IPS DF 6.9 (cell line): ENCODE measurements around the gene PDZD2.

Experiments
- DNase-seq: peaks from one replicate; pipeline ENCODE4 v3.0.0-alpha.2; 2013; ENCODE audit warnings: low read depth, low spot score
- H3K27ac ChIP-seq: one replicate; pipeline ENCODE4 v1.5.1; 2013; ENCODE audit warnings: low read length, control low read depth
- H3K27me3 ChIP-seq: 2 replicates; pipeline ENCODE4 v1.6.1; 2013; ENCODE audit warnings: mild to moderate bottlenecking, low read length; ENCODE audit not compliant: control insufficient read depth, insufficient read depth
- H3K36me3 ChIP-seq: 2 replicates; pipeline ENCODE4 v1.6.1; 2013; ENCODE audit warnings: low read length; ENCODE audit not compliant: control insufficient read depth, insufficient read depth
- H3K4me1 ChIP-seq: 2 replicates; pipeline ENCODE4 v1.6.1; 2013; ENCODE audit warnings: low read length; ENCODE audit not compliant: control insufficient read depth, insufficient read depth
- H3K4me3 ChIP-seq: 2 replicates; pipeline ENCODE4 v1.5.1; 2013; ENCODE audit warnings: mild to moderate bottlenecking, low read length
- H3K9me3 ChIP-seq: 2 replicates; pipeline ENCODE4 v1.6.1; 2013; ENCODE audit warnings: low read length, inconsistent platforms; ENCODE audit not compliant: control insufficient read depth, insufficient read depth
- WGBS: extraction: QIAGEN DNeasy Blood & Tissue Kit; methylation state at CpG from one replicate; pipeline ENCODE4 v1.1.7; 2013; ENCODE audit warnings: mixed read lengths, missing lambda C conversion rate; ENCODE audit not compliant: insufficient read length, insufficient coverage; 5-methylcytosine and 5-hydroxymethylcytosine counted together

Gene PDZD2

GRCh38 chr5:31859096-31859495 lies 220.2 kb downstream of the PDZD2 start:
- Histone ChIP-seq H3K9me3 (no peaks in the 10 kb centered on the region), H3K36me3 (no peaks in the 10 kb centered on the region), H3K27ac (no peak overlapping the region), H3K27me3 (no peaks in the 10 kb centered on the region), H3K4me3 (no peak overlapping the region), H3K4me1 (peaks cover 4% of the 10 kb centered on the region; the same call in 1 of the 2 replicates)
- no peak for DNase-seq

GRCh38 chr5:31860278-31860677 lies 221.3 kb downstream of the PDZD2 start:
- H3K36me3 ChIP-seq: no peaks in the 10 kb centered on the region
- H3K4me3 ChIP-seq: no peak overlapping the region
- no peaks in the 10 kb centered on the region for H3K27me3 ChIP-seq
- DNase-seq: no peak
- no peaks in the 10 kb centered on the region for H3K9me3 ChIP-seq
- no CpG with 5 or more reads among the region's 4 CpGs for WGBS
- H3K27ac ChIP-seq: no peak overlapping the region
- H3K4me1 ChIP-seq: peaks cover 5% of the 10 kb centered on the region; the same call in 1 of the 2 replicates

- Histone ChIP-seq H3K9me3 (no peaks in the 10 kb centered on the region), H3K4me3 (no peak overlapping the region), H3K27ac (no peak overlapping the region), H3K4me1 (peaks cover 5% of the 10 kb centered on the region; the same call in 1 of the 2 replicates), H3K27me3 (no peaks in the 10 kb centered on the region), H3K36me3 (no peaks in the 10 kb centered on the region)
- WGBS: no CpG with 5 or more reads among the region's 9 CpGs
- no peak for DNase-seq
Measured at GRCh38 chr5:31860726-31861433, 221.9 kb downstream of the PDZD2 start.

GRCh38 chr5:31861601-31862000 lies 222.7 kb downstream of the PDZD2 start:
- Histone ChIP-seq H3K4me3 (no peak overlapping the region), H3K4me1 (peaks cover 2% of the 10 kb centered on the region; the same call in 1 of the 2 replicates), H3K27ac (no peak overlapping the region), H3K27me3 (no peaks in the 10 kb centered on the region), H3K9me3 (no peaks in the 10 kb centered on the region), H3K36me3 (no peaks in the 10 kb centered on the region)
- no peak for DNase-seq
- no CpG with 5 or more reads among the region's 3 CpGs for WGBS

- Histone ChIP-seq H3K9me3 (no peaks in the 10 kb centered on the region), H3K27ac (no peak overlapping the region), H3K36me3 (no peaks in the 10 kb centered on the region)
Measured at GRCh38 chr5:31863991-31864411, 225.1 kb downstream of the PDZD2 start.

GRCh38 chr5:31866166-31866565 lies 227.2 kb downstream of the PDZD2 start:
- no peak overlapping the region for H3K27ac ChIP-seq
- no peak overlapping the region for H3K4me3 ChIP-seq
- no CpG with 5 or more reads among the region's 10 CpGs for WGBS
- H3K4me1 ChIP-seq: peaks cover 2% of the 10 kb centered on the region; the same call in 1 of the 2 replicates
- H3K9me3 ChIP-seq: no peaks in the 10 kb centered on the region
- no peaks in the 10 kb centered on the region for H3K27me3 ChIP-seq
- no peaks in the 10 kb centered on the region for H3K36me3 ChIP-seq
- no peak for DNase-seq

More at GRCh38 chr5:31863991-31864411, 225.1 kb downstream of the PDZD2 start:
- DNase-seq: no peak
- WGBS: no CpG with 5 or more reads among the region's 4 CpGs
- Histone ChIP-seq H3K27me3 (no peaks in the 10 kb centered on the region), H3K4me3 (no peak overlapping the region), H3K4me1 (peaks cover 2% of the 10 kb centered on the region; the same call in 1 of the 2 replicates)

GRCh38 chr5:31867219-31867618 lies 228.3 kb downstream of the PDZD2 start:
- Histone ChIP-seq H3K9me3 (no peaks in the 10 kb centered on the region), H3K4me3 (no peak overlapping the region), H3K27me3 (no peaks in the 10 kb centered on the region), H3K36me3 (no peaks in the 10 kb centered on the region), H3K4me1 (peaks cover 2% of the 10 kb centered on the region; the same call in 1 of the 2 replicates), H3K27ac (no peak overlapping the region)
- WGBS: no CpG with 5 or more reads among the region's 4 CpGs
- DNase-seq: no peak

- Histone ChIP-seq H3K4me3 (no peak overlapping the region), H3K27me3 (no peaks in the 10 kb centered on the region), H3K4me1 (no peaks in the 10 kb centered on the region), H3K36me3 (no peaks in the 10 kb centered on the region), H3K27ac (no peak overlapping the region), H3K9me3 (no peaks in the 10 kb centered on the region)
- no peak for DNase-seq
- no CpG with 5 or more reads among the region's 3 CpGs for WGBS
Measured at GRCh38 chr5:31880449-31880848, 241.5 kb downstream of the PDZD2 start.

GRCh38 chr5:31884896-31885295 lies 246.0 kb downstream of the PDZD2 start:
- Histone ChIP-seq H3K27me3 (no peaks in the 10 kb centered on the region), H3K27ac (no peak overlapping the region), H3K36me3 (no peaks in the 10 kb centered on the region), H3K4me1 (no peaks in the 10 kb centered on the region; the same call in 1 of the 2 replicates), H3K4me3 (no peak overlapping the region), H3K9me3 (no peaks in the 10 kb centered on the region)
- no peak for DNase-seq
- 100% methylated on average over 1 of the region's 5 CpGs for WGBS

- H3K9me3 ChIP-seq: no peaks in the 10 kb centered on the region
- WGBS: no CpG with 5 or more reads among the region's 4 CpGs
- no peaks in the 10 kb centered on the region for H3K36me3 ChIP-seq
- H3K4me3 ChIP-seq: no peak overlapping the region
- H3K27ac ChIP-seq: no peak overlapping the region
- peaks cover 2% of the 10 kb centered on the region; the same call in 1 of the 2 replicates for H3K4me1 ChIP-seq
- no peak for DNase-seq
- H3K27me3 ChIP-seq: no peaks in the 10 kb centered on the region
Measured at GRCh38 chr5:31886206-31886605, 247.3 kb downstream of the PDZD2 start.

- Histone ChIP-seq H3K27ac (no peak overlapping the region), H3K9me3 (no peaks in the 10 kb centered on the region), H3K27me3 (no peaks in the 10 kb centered on the region), H3K36me3 (no peaks in the 10 kb centered on the region), H3K4me3 (no peak overlapping the region), H3K4me1 (peaks cover 2% of the 10 kb centered on the region; the same call in 1 of the 2 replicates)
- DNase-seq: no peak
- no CpG with 5 or more reads among the region's 7 CpGs for WGBS
Measured at GRCh38 chr5:31887556-31887955, 248.6 kb downstream of the PDZD2 start.
